Naive thymus-derived CD4-positive, alpha-beta T cell (primary cell): ENCODE measurements around the gene FSTL5. TPM values are rescaled to one million over a fixed set of nuclear protein-coding genes. Genes with fewer than 3 reads are reported as not detected.

Experiments used
- ATAC-seq: fragments of 150-1000 bp; cut with Tn5 transposase; 2 replicates; pipeline ENCODE4 v1.10.0; 2021; ENCODE audit warnings: mild to moderate bottlenecking, moderate library complexity
- CTCF ChIA-PET: fragments of 350-600 bp; sonication (Branson Sonifier 250); formaldehyde crosslinking; loops from one replicate; lab custom pipeline; 2021; ENCODE audit warnings: antibody characterized with exemption; lab: Charles Lee
- POLR2A ChIA-PET: fragments of 350-600 bp; sonication (Branson Sonifier 250); formaldehyde crosslinking; loops from one replicate; lab custom pipeline; 2021; ENCODE audit warnings: antibody characterized with exemption, inconsistent platforms; lab: Charles Lee
- DNase-seq, 9 donors: peaks; one replicate each; pipeline versions ENCODE4 v3.0.0 to v3.0.0-alpha.2; 2020 to 2022; ENCODE audit warnings: mixed read lengths in 1 of 9
- H3K27ac ChIP-seq: one replicate; pipeline ENCODE4 v1.7.0; 2013; ENCODE audit warnings: mild to moderate bottlenecking, low read depth, low read length, moderate library complexity
- H3K27me3 ChIP-seq, 2 donors: one replicate each; pipeline ENCODE4 v1.7.0; 2013; ENCODE audit warnings: low read length in 2 of 2, mild to moderate bottlenecking in 2 of 2, moderate library complexity in 2 of 2; ENCODE audit not compliant: control insufficient read depth in 2 of 2, insufficient read depth in 2 of 2
- H3K36me3 ChIP-seq, 3 experiments: 1 replicate in 2 of 3; 2 replicates in 1 of 3; pipeline ENCODE4 v1.7.0; 2013; ENCODE audit warnings: low read length in 3 of 3, mild to moderate bottlenecking in 3 of 3, moderate library complexity in 1 of 3; ENCODE audit not compliant: insufficient read depth in 3 of 3, control insufficient read depth in 2 of 3
- H3K4me1 ChIP-seq, 2 donors: one replicate each; pipeline ENCODE4 v1.7.0; 2013; ENCODE audit warnings: low read length in 2 of 2, mild to moderate bottlenecking in 2 of 2, moderate library complexity in 1 of 2; ENCODE audit not compliant: control insufficient read depth in 2 of 2, insufficient read depth in 2 of 2
- H3K4me3 ChIP-seq: 2 replicates; pipeline ENCODE4 v1.7.0; 2013; ENCODE audit warnings: mild to moderate bottlenecking, low read length
- H3K9me3 ChIP-seq, 3 experiments: 1 replicate in 2 of 3; 2 replicates in 1 of 3; pipeline ENCODE4 v1.7.0; 2013; ENCODE audit warnings: low read length in 3 of 3; ENCODE audit not compliant: control insufficient read depth in 2 of 3
- H3K27ac Mint-ChIP-seq, 9 donors: one replicate each; pipeline ENCODE4 v1.8.0; 2020 to 2022; ENCODE audit warnings: mixed read lengths in 9 of 9, mild to moderate bottlenecking in 8 of 9, moderate library complexity in 5 of 9, inconsistent platforms in 2 of 9
- H3K27me3 Mint-ChIP-seq, 5 donors: one replicate each; pipeline ENCODE4 v1.8.0; 2021 to 2022; ENCODE audit warnings: mixed read lengths in 5 of 5, mild to moderate bottlenecking in 1 of 5
- H3K36me3 Mint-ChIP-seq, 5 donors: one replicate each; pipeline ENCODE4 v1.8.0; 2020 to 2022; ENCODE audit warnings: mixed read lengths in 5 of 5, mild to moderate bottlenecking in 3 of 5, inconsistent platforms in 1 of 5
- H3K4me1 Mint-ChIP-seq, 7 donors: one replicate each; pipeline ENCODE4 v1.8.0; 2020 to 2022; ENCODE audit warnings: mixed read lengths in 7 of 7, mild to moderate bottlenecking in 3 of 7, inconsistent platforms in 1 of 7
- H3K4me3 Mint-ChIP-seq, 10 donors: one replicate each; pipeline ENCODE4 v1.8.0; 2020 to 2022; ENCODE audit warnings: mild to moderate bottlenecking in 10 of 10, mixed read lengths in 10 of 10, moderate library complexity in 6 of 10, inconsistent platforms in 2 of 10
- H3K9me3 Mint-ChIP-seq, 11 donors: one replicate each; pipeline ENCODE4 v1.8.0; 2020 to 2022; ENCODE audit warnings: mixed read lengths in 11 of 11, mild to moderate bottlenecking in 4 of 11, inconsistent platforms in 1 of 11, moderate library complexity in 1 of 11
- intact Hi-C, 2 donors: fragments of 100-400 bp; cut with micrococcal nuclease; formaldehyde crosslinking; loops; one replicate each; pipeline ENCODE4 v1.15.1; 2023
- polyA plus RNA-seq, 2 donors: library from polyadenylated mRNA; unstranded; fragments of 300-500 nt; fragmentation: Illumina TruSeq; gene quantifications; one replicate each; pipeline ENCODE4 v1.2.3, GENCODE V29; 2021
- total RNA-seq, 6 experiments: library from RNA in 5 of 6; stranded (reverse) in 5 of 6; gene quantifications; 1 replicate in 5 of 6; 2 replicates in 1 of 6; pipeline ENCODE4 v1.2.3 and lab custom pipeline; 2021 to 2026

FSTL5 gene
- total and polyA plus RNA-seq, 7 experiments from 2014 or later, result not detected

- H3K27me3 ChIP-seq, result no peaks in the 10 kb centered on the region
- no peaks in the 10 kb centered on the region for H3K27me3 Mint-ChIP-seq
These were observed 152.7 kb downstream of the FSTL5 start for GRCh38 chr4:162011089-162011488.

DNA sequence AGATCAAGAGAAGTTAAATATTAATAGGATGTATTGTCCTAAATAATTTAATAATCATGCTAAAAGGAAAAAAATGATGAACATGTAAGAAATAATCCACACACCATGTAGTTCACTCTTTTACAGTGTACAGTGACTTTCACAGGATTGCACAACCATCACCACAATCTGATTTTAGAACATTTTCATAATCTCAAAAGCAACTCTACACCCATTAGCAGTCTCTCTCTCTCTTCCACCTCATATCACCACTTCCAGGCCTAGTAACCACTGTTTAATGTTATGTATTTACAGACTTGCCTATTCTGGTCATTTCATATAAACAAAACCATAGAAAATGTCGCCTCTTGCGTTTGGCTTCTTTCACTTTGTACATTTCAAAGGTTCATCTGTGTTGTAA is 153.4 kb downstream of the FSTL5 start:
- Mint-ChIP-seq H3K27me3 (no peaks in the 10 kb centered on the region), H3K9me3 (peaks cover 0 to 5% (median 0%) of the 10 kb centered on the region in 11 donors)
- H3K4me1 ChIP-seq, result no peaks in the 10 kb centered on the region

More at GRCh38 chr4:162011089-162011488, 152.7 kb downstream of the FSTL5 start:
- DNase-seq, result no peak
- peaks cover 0 to 5% (median 0%) of the 10 kb centered on the region in 11 donors for H3K9me3 Mint-ChIP-seq
- no peak overlapping the region for H3K4me3 Mint-ChIP-seq
- Histone ChIP-seq H3K27ac (no peak overlapping the region), H3K4me3 (no peak overlapping the region), H3K9me3 (no peaks in the 10 kb centered on the region), H3K4me1 (no peaks in the 10 kb centered on the region), H3K36me3 (no peaks in the 10 kb centered on the region)
- H3K27ac Mint-ChIP-seq, result no peak overlapping the region
- CTCF ChIA-PET, result no interaction called here
- no peaks in the 10 kb centered on the region for H3K36me3 Mint-ChIP-seq
- intact Hi-C loops, result no loop called here
- no peak for ATAC-seq
- POLR2A ChIA-PET, result no interaction called here
- no peaks in the 10 kb centered on the region for H3K4me1 Mint-ChIP-seq

GRCh38 chr4:161992317-161992716 is 171.5 kb downstream of the FSTL5 start:
- H3K27ac Mint-ChIP-seq, result no peak overlapping the region

More for the DNA sequence above, 153.4 kb downstream of the FSTL5 start:
- H3K4me1 Mint-ChIP-seq, result no peaks in the 10 kb centered on the region
- Histone ChIP-seq H3K4me3 (no peak overlapping the region), H3K9me3 (no peaks in the 10 kb centered on the region), H3K36me3 (no peaks in the 10 kb centered on the region), H3K27ac (no peak overlapping the region), H3K27me3 (no peaks in the 10 kb centered on the region)
- H3K27ac Mint-ChIP-seq, result no peak overlapping the region
- POLR2A ChIA-PET, result no interaction called here
- no peak overlapping the region for H3K4me3 Mint-ChIP-seq
- H3K36me3 Mint-ChIP-seq, result no peaks in the 10 kb centered on the region
- CTCF ChIA-PET, result no interaction called here
- no peak for ATAC-seq
- no peak for DNase-seq
- intact Hi-C loops, result no loop called here

GRCh38 chr4:161991811-161992210 is 172.0 kb downstream of the FSTL5 start:
- Mint-ChIP-seq H3K27me3 (no peaks in the 10 kb centered on the region), H3K9me3 (peaks cover 0 to 24% (median 10%) of the 10 kb centered on the region in 11 donors), H3K27ac (no peak overlapping the region), H3K36me3 (peaks cover 0 to 3% (median 0%) of the 10 kb centered on the region in 5 donors), H3K4me3 (no peak overlapping the region), H3K4me1 (no peaks in the 10 kb centered on the region)
- intact Hi-C loops, result no loop called here
- H3K27ac ChIP-seq, result no peak overlapping the region
- ATAC-seq (no peak), DNase-seq (no peak)
- CTCF ChIA-PET, result no interaction called here
- no peak overlapping the region for H3K4me3 ChIP-seq
- H3K4me1 ChIP-seq, result no peaks in the 10 kb centered on the region
- H3K27me3 ChIP-seq, result no peaks in the 10 kb centered on the region
- no peaks in the 10 kb centered on the region for H3K36me3 ChIP-seq
- POLR2A ChIA-PET, result no interaction called here
- no peaks in the 10 kb centered on the region for H3K9me3 ChIP-seq

More at GRCh38 chr4:161992317-161992716, 171.5 kb downstream of the FSTL5 start:
- CTCF ChIA-PET, result no interaction called here
- intact Hi-C loops, result no loop called here
- Histone ChIP-seq H3K27ac (no peak overlapping the region), H3K9me3 (no peaks in the 10 kb centered on the region), H3K4me3 (no peak overlapping the region), H3K36me3 (no peaks in the 10 kb centered on the region), H3K27me3 (no peaks in the 10 kb centered on the region), H3K4me1 (no peaks in the 10 kb centered on the region)
- POLR2A ChIA-PET, result no interaction called here
- no peaks in the 10 kb centered on the region for H3K27me3 Mint-ChIP-seq
- no peak overlapping the region for H3K4me3 Mint-ChIP-seq
- H3K9me3 Mint-ChIP-seq, result peaks cover 0 to 24% (median 10%) of the 10 kb centered on the region in 11 donors
- H3K36me3 Mint-ChIP-seq, result peaks cover 0 to 3% (median 0%) of the 10 kb centered on the region in 5 donors
- ATAC-seq (no peak), DNase-seq (no peak)
- no peaks in the 10 kb centered on the region for H3K4me1 Mint-ChIP-seq

GRCh38 chr4:161990721-161991120 is 173.1 kb downstream of the FSTL5 start:
- ChIA-PET POLR2A (no interaction called here), CTCF (no interaction called here)
- Histone ChIP-seq H3K4me3 (no peak overlapping the region), H3K27me3 (no peaks in the 10 kb centered on the region), H3K4me1 (no peaks in the 10 kb centered on the region), H3K36me3 (no peaks in the 10 kb centered on the region), H3K9me3 (no peaks in the 10 kb centered on the region), H3K27ac (no peak overlapping the region)
- Mint-ChIP-seq H3K27me3 (no peaks in the 10 kb centered on the region), H3K27ac (no peak overlapping the region), H3K36me3 (peaks cover 0 to 3% (median 0%) of the 10 kb centered on the region in 5 donors), H3K4me3 (no peak overlapping the region), H3K9me3 (peaks cover 0 to 18% (median 9%) of the 10 kb centered on the region in 11 donors), H3K4me1 (no peaks in the 10 kb centered on the region)
- DNase-seq (no peak), ATAC-seq (no peak)
- intact Hi-C loops, result no loop called here

DNA sequence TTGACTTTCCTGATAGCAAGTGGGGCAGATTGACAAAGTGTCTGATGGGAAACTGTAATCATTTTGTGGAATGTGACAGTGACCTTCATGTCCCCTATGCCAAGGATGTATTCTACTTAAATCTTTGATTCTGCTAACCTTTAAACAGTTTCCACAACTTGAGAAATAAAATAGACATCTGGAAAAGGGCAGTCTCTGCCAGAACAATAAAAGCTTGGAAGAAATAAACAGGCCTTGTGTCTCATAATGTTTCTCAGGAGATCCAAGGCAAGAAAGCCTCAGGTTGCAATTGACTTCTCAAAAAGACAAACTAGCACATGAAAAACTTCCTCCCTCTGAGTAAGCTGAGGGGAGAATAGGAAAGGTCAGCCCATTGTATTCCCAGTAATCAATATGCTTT is 174.9 kb downstream of the FSTL5 start:
- no peak overlapping the region for H3K27ac ChIP-seq
- no peak overlapping the region for H3K4me3 Mint-ChIP-seq
- no peak overlapping the region for H3K27ac Mint-ChIP-seq
- H3K27me3 Mint-ChIP-seq, result no peaks in the 10 kb centered on the region
- H3K36me3 ChIP-seq, result no peaks in the 10 kb centered on the region
- H3K36me3 Mint-ChIP-seq, result peaks cover 0 to 3% (median 0%) of the 10 kb centered on the region in 5 donors
- intact Hi-C loops, result no loop called here
- no peaks in the 10 kb centered on the region for H3K4me1 ChIP-seq
- ATAC-seq (no peak), DNase-seq (no peak)
- ChIA-PET CTCF (no interaction called here), POLR2A (no interaction called here)
- no peak overlapping the region for H3K4me3 ChIP-seq
- H3K4me1 Mint-ChIP-seq, result no peaks in the 10 kb centered on the region
- no peaks in the 10 kb centered on the region for H3K27me3 ChIP-seq
- H3K9me3 Mint-ChIP-seq, result peaks cover 0 to 15% (median 7%) of the 10 kb centered on the region in 11 donors
- no peaks in the 10 kb centered on the region for H3K9me3 ChIP-seq

- ChIA-PET POLR2A (no interaction called here), CTCF (no interaction called here)
- Mint-ChIP-seq H3K4me1 (no peaks in the 10 kb centered on the region), H3K36me3 (peaks cover 0 to 3% (median 0%) of the 10 kb centered on the region in 5 donors), H3K27me3 (no peaks in the 10 kb centered on the region), H3K9me3 (peaks cover 0 to 10% (median 4%) of the 10 kb centered on the region in 11 donors), H3K27ac (no peak overlapping the region), H3K4me3 (no peak overlapping the region)
- Histone ChIP-seq H3K36me3 (no peaks in the 10 kb centered on the region), H3K4me1 (no peaks in the 10 kb centered on the region), H3K27me3 (no peaks in the 10 kb centered on the region), H3K27ac (no peak overlapping the region), H3K9me3 (no peaks in the 10 kb centered on the region), H3K4me3 (no peak overlapping the region)
- DNase-seq (no peak), ATAC-seq (no peak)
- intact Hi-C loops, result no loop called here
These were observed 176.2 kb downstream of the FSTL5 start for GRCh38 chr4:161987611-161988010.
